Glutamatergic neuron (in vitro differentiated cells): ENCODE measurements around the gene PPRC1. TPM values are rescaled to one million over a fixed set of nuclear protein-coding genes. Genes with fewer than 3 reads are reported as not detected.

ENCODE experiments used
- DNase-seq: peaks from one replicate; pipeline ENCODE4 v3.0.0; 2022
- H3K27ac Mint-ChIP-seq: one replicate; pipeline ENCODE4 v1.8.0; 2020; ENCODE audit warnings: mild to moderate bottlenecking, mixed read lengths, inconsistent platforms; ENCODE audit not compliant: unreplicated experiment
- H3K27me3 Mint-ChIP-seq: one replicate; pipeline ENCODE4 v1.8.0; 2020; ENCODE audit warnings: mild to moderate bottlenecking, moderate library complexity, mixed read lengths, inconsistent platforms; ENCODE audit not compliant: unreplicated experiment
- H3K36me3 Mint-ChIP-seq: one replicate; pipeline ENCODE4 v1.8.0; 2020; ENCODE audit warnings: mild to moderate bottlenecking, mixed read lengths, inconsistent platforms; ENCODE audit not compliant: unreplicated experiment
- H3K4me1 Mint-ChIP-seq: one replicate; pipeline ENCODE4 v1.8.0; 2020; ENCODE audit warnings: mild to moderate bottlenecking, low read depth, mixed read lengths, inconsistent platforms; ENCODE audit not compliant: unreplicated experiment
- H3K4me3 Mint-ChIP-seq: one replicate; pipeline ENCODE4 v1.8.0; 2020; ENCODE audit warnings: mild to moderate bottlenecking, mixed read lengths, inconsistent platforms; ENCODE audit not compliant: unreplicated experiment
- H3K9me3 Mint-ChIP-seq: one replicate; pipeline ENCODE4 v1.8.0; 2020; ENCODE audit warnings: mild to moderate bottlenecking, moderate library complexity, mixed read lengths, inconsistent platforms; ENCODE audit not compliant: unreplicated experiment
- total RNA-seq: library from RNA; stranded (reverse); fragmentation: NEBNext Ultra II Directional; extraction: Animal tissue kit (Norgen Biotek cat#: 25700); gene quantifications from one replicate; pipeline ENCODE4 v1.2.1, GENCODE V29; 2021; ENCODE audit not compliant: unreplicated experiment
- TF ChIP-seq, protein P1 (sequence below): fragments of 200-600 bp; sonication (generic); IDR thresholded peaks from one replicate; pipeline ENCODE4 v1.5.0; 2021; ENCODE audit not compliant: partially characterized antibody, unreplicated experiment

Gene PPRC1
- total RNA-seq, 1 donor from 2014 or later: 21.6 TPM

DNA sequence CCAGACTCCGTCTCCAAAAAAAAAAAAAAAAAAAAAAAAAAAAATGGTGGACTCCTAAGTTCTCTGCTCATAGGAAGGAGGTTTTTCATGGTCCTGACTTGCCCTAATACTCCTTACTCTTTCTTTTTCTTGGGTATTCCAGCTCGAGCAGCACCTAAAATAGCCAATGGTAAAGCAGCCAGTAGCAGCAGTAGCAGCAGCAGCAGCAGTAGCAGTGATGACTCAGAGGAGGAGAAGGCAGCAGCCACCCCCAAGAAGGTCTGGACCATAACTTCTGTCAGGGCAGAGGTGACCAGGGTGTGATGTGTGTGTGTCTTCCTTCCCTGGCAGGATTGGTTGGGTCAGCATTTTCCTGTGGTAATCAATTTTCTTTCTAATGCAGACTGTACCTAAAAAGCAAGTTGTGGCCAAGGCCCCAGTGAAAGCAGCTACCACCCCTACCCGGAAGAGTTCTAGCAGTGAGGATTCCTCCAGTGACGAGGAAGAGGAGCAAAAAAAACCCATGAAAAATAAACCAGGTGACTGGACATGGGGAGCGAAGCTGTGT is 26.3 kb downstream of the PPRC1 start:
- Mint-ChIP-seq H3K36me3 (no peaks in the 10 kb centered on the region), H3K27me3 (no peaks in the 10 kb centered on the region), H3K27ac (no peak overlapping the region), H3K4me1 (no peaks in the 10 kb centered on the region), H3K4me3 (no peak overlapping the region), H3K9me3 (peaks cover 2% of the 10 kb centered on the region)
- no peak for DNase-seq
- TF ChIP-seq, protein P1, sequence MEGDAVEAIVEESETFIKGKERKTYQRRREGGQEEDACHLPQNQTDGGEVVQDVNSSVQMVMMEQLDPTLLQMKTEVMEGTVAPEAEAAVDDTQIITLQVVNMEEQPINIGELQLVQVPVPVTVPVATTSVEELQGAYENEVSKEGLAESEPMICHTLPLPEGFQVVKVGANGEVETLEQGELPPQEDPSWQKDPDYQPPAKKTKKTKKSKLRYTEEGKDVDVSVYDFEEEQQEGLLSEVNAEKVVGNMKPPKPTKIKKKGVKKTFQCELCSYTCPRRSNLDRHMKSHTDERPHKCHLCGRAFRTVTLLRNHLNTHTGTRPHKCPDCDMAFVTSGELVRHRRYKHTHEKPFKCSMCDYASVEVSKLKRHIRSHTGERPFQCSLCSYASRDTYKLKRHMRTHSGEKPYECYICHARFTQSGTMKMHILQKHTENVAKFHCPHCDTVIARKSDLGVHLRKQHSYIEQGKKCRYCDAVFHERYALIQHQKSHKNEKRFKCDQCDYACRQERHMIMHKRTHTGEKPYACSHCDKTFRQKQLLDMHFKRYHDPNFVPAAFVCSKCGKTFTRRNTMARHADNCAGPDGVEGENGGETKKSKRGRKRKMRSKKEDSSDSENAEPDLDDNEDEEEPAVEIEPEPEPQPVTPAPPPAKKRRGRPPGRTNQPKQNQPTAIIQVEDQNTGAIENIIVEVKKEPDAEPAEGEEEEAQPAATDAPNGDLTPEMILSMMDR: no peak

DNA sequence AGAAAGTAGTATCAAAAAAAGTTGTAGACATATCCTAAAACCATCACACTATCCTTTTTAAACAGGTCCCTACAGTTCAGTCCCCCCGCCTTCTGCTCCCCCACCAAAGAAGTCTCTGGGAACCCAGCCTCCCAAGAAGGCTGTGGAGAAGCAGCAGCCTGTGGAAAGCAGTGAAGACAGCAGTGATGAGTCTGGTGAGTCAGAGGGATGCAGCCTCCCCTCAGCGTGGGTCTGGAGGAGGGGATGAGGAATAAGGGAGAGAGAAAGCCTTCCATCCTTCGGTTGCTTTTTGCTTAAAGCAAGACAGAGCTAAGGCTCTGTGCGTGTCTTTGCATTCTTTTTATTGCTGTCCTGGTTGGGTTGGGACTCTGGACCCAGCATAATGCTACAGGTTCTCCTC is 27.0 kb downstream of the PPRC1 start:
- TF ChIP-seq, protein P1: no peak
- H3K27ac Mint-ChIP-seq: no peak overlapping the region
- H3K4me3 Mint-ChIP-seq: no peak overlapping the region
- H3K36me3 Mint-ChIP-seq: no peaks in the 10 kb centered on the region
- DNase-seq: no peak
- no peaks in the 10 kb centered on the region for H3K4me1 Mint-ChIP-seq
- H3K9me3 Mint-ChIP-seq: peaks cover 2% of the 10 kb centered on the region
- H3K27me3 Mint-ChIP-seq: no peaks in the 10 kb centered on the region

DNA sequence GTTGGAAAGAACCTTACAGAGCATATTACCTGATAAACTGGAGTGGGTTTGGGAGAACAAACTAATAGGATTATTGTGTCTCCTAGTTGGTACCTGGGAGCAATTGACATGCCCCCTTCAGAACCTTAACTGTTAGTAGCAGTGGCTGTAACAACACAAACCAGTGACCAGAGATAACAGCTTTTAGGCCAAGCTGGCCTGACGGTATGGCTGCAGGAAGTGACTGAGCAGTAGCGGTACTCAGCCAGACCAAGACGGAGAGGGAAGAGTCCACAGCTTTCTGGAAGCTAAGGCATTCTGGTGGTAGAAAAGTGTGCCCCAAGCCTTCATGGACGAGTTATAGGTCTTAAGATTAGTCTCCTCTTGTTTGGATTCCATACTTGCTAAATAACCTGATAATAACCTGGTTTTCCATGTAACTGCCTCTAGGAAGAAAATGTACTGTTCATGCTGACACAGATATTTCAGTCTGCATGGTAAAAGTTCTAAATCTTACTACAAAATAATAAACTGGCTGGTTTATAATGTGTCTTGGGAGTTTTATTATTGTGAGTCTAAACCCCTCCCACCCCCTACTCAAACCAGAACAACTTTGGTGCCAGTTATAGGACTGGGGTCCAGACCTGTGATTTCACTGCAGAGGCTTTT is 30.6 kb downstream of the PPRC1 start:
- TF ChIP-seq, protein P1: no peak
- H3K27me3 Mint-ChIP-seq: peaks cover 2% of the 10 kb centered on the region
- H3K4me1 Mint-ChIP-seq: no peaks in the 10 kb centered on the region
- H3K36me3 Mint-ChIP-seq: no peaks in the 10 kb centered on the region
- no peak overlapping the region for H3K4me3 Mint-ChIP-seq
- no peak overlapping the region for H3K27ac Mint-ChIP-seq
- no peak for DNase-seq
- H3K9me3 Mint-ChIP-seq: peaks cover 2% of the 10 kb centered on the region

DNA sequence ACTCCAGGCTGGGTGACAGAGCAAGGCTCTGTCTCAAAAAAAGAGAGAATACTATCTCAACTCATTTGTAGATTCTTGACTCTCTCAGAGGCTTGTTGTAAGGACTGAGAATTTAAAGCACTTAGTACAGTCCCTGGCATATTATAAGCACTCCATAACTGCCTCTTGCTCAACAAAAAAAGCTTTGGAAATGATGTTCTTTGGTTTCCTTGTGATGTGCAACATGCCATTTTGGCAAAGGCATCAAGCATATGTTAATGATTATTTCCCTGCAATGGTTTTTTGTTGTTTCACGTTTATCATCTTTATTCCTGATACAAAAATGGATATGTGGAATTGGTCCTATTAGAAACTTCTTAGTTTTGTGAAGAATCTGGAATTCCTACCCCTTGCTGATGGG is 35.0 kb downstream of the PPRC1 start:
- peaks cover 8% of the 10 kb centered on the region for H3K27me3 Mint-ChIP-seq
- H3K9me3 Mint-ChIP-seq: no peaks in the 10 kb centered on the region
- no peak for DNase-seq
- TF ChIP-seq, protein P1: no peak
- no peaks in the 10 kb centered on the region for H3K4me1 Mint-ChIP-seq
- H3K27ac Mint-ChIP-seq: no peak overlapping the region
- no peaks in the 10 kb centered on the region for H3K36me3 Mint-ChIP-seq
- no peak overlapping the region for H3K4me3 Mint-ChIP-seq

DNA sequence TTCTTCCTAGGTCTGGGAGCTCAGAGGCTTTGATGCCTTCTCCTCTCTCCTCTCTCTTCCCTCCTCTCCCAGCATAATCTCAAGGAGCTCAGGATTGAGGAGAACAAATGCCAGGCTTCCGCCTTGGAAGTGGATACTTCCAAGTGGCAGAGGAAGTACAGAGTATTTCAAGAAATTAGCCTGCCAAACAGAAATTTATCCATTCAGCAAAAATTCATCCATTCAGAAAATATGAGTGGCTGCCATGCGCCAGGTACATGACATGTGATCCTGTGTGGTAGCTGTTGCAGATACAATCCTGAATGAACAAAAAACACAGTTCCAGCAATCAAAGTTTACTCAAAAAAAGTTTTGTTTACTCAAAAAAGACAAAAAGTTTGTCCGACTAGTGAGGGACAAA is 37.8 kb downstream of the PPRC1 start:
- TF ChIP-seq, protein P1: no peak
- Mint-ChIP-seq H3K27me3 (peaks cover 8% of the 10 kb centered on the region), H3K4me3 (no peak overlapping the region), H3K27ac (no peak overlapping the region), H3K9me3 (no peaks in the 10 kb centered on the region), H3K4me1 (no peaks in the 10 kb centered on the region), H3K36me3 (no peaks in the 10 kb centered on the region)
- DNase-seq: no peak
